Activated T-helper 1 cell treated with Interleukin-2 at 50 U/mL for 16 hours (primary cell): ENCODE results near the gene PGA3.
"Not testable (repeated sequence)": the region's sequence is repeated elsewhere in the genome, so short reads cannot be mapped to it uniquely, and the experiment has no call there.

ENCODE experiments used
- DNase-seq: peaks from one replicate; pipeline ENCODE4 v3.0.0-alpha.2; 2020; ENCODE audit warnings: low read depth

Gene PGA3

DNA sequence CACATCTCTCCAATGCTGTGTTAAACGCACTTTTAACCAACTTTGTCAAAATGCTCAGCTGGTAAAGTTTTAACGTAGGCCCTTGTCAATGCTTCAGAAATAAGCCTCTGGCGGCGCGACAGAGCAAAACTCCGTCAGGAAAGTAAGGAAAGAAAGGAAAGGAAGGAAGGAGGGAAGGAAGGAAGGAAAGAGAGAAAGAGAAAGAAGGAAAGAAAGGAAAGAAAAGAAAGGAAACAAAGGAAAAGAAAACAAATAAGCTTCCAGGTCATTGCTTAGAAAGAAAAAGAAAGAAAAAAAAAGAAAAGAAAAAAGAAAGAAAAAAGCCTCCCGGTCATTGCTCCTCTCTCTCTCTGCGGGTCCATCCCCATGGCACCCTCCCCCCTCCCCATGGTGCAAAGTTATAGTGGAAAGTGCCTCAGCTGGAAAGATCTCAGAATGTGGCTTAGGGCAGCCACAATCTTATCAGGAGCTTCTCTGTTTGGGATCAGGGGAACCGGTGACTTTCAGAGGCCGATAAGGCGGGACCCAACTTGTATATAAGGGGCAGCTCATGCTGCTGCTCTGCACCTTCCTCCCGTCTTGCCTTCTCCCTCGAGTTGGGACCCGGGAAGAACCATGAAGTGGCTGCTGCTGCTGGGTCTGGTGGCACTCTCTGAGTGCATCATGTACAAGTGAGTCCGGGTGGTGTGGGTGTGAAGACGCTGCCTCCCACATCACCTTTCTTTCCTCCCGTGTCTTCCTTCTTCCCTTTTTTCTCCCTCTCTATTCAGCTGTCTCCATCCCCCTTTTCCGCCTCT, at the start of gene PGA3:
Gene PGA3, plus strand, starts transcription at position 566 of the 797 bp plus-strand sequence. Its CDS starts 50 bp downstream, at position 616.
- DNase-seq = not testable (repeated sequence)

DNA sequence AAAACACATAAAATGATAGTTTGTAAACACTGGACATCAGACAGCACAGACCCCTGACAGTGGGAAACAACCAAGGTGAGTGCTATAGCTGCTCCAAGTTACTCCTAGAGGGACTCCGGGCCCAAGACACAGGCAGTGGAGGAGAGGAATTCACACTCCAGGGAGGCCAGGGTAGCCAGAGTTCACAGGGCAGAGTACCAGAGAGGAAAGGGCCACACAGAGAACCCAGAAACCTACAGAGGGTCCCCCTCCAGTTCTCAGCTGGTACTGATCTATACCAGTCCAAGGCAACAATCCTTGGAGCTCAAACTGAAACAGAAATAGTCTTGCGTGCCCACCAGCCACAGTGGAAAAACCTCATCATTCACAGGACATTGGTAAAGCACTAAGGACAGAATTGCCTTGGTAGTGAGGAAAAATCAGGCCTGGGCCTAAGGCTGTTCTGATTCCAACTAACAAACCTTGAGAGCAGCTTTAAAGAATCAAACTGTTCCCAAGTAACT, 49.7 kb upstream of the PGA3 start:
- DNase-seq = no peak

DNA sequence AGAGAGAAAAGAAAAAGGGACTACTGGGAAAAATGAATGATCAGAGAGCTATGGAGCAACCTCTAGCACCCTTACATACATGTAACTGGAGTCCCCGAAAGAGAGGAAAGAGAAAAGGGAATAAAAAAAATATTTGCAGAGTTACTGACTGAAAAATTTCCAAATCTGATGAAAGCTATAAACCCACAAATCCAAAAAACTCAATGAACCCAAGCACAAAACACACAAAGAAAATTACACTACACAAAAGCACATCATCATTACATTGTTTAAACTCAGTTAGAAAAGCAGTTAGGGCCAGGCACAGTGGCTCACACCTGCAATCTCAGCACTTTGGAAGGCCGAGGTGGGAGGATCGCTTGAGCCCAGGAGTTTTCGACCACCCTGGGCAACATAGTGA, 48.8 kb upstream of the PGA3 start:
- DNase-seq = no peak

DNA sequence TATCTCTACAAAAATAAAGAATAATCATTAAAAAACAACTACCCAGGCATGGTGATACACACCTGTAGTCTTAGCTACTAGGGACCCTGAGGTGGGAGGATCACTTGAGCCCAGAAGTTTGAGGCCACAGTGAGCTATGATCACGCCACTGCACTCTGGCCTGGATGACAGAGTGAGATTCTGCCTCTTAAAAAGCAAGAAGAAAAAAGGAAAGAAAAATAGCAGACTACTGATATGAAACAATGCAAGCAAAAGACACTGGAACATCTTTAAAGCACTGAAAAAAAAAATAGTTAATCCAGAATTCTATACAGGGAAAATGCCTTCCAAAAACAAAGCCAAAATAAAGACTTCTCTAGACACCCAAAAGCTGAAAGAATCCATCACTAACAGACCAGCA, 48.0 kb upstream of the PGA3 start:
- DNase-seq = no peak

DNA sequence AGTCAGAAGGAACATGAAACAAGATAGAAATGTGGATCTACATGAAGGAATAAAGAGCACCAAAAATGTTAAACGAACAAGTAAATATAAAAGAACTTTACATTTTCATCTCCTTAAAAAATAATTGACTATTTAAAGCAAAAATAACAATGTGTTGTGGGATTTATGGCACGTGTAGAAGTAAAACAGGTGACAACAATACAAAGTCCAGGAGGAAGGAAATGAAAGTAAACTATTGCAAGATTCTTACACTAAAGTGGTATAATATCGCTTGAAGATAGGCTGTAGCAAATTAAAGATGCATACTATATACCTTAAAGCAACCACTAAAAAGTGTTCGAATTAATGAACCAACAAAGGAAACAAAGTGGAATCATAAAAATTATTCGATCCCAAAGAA, 47.6 kb upstream of the PGA3 start:
- DNase-seq = no peak

DNA sequence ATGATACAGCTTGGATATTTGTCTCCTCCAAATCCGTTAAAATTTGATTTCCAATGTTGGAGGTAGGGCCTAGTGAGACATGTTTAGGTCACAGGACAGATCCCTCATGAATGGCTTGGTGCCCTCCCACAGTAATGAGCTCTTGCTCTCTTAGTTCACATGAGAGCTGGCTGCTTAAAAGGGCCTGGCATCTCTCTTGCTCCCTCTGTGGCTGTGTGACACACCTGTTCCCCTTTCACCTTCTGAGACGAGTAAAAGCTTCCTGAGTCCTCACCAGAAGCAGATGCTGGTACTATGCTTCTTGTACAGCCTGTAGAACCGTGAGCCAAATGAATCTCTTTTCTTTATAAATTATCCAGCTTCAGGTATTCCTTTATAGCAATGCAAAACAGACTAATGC, 45.6 kb upstream of the PGA3 start:
- DNase-seq = no peak

DNA sequence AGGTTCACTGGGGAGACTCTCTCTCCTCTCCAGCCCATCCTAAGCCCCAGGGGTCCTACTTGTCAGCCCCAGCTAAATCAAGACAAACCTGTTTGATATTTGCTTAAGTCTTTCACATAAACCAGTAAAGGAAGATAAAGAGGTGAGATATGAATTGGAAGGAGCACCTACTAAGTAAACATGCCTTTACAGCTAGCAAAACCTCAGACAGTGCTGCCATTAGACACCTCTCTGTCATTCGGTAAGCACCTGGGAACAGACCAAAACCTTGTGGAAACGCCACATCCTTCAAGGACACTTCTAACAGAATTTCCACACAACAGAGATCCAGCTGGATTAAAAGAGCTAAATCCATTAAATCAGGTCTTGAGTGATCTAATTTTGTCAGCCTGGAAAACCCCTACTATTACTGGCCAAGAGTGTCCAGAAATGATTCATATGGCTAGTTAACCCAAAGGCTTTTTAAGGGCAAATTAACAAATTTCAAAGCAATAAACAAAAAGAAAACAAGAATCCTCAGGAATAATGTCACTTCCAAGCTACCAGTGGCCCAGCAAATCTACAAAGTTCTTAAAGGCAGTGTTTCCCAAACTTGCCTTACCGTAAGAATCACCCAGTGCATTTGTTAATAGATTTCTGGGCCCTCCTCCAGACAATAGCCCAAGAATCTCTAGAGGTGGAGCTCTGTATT, 44.5 kb upstream of the PGA3 start:
- DNase-seq = no peak

DNA sequence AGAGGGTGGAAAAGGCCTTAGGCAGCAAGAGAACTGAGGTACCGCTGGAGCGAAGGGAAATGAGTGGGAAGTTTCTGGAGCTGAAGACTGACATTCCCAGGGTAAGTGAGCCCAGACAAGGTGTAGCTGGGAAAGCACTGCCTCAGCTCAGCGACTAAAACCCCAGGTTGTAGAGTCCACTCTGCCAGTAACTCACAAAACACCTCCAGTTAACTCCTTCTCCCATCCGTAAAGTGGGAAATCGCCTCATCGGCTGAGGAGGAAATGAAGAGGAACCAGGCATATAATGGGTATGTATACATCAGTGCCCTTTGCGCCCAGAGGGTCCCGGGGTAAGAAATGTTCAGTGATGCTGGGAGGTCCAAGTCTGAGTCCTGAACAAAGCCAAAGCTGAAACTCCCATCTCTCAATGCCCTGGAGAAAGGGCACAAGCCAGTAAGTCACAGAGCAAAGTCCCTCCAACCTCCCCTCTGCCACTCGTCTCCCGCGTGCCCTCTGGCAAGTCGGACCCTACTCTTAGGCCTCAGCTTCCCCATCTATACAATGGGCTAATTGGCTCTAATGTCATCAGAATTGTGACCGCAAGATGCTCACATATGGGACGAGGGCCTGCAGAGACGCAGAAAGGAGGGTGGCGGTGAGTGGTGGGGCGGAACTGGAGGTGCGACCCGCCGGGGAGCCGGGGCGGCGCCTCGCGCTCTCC, 42.7 kb upstream of the PGA3 start:
- DNase-seq = no peak

DNA sequence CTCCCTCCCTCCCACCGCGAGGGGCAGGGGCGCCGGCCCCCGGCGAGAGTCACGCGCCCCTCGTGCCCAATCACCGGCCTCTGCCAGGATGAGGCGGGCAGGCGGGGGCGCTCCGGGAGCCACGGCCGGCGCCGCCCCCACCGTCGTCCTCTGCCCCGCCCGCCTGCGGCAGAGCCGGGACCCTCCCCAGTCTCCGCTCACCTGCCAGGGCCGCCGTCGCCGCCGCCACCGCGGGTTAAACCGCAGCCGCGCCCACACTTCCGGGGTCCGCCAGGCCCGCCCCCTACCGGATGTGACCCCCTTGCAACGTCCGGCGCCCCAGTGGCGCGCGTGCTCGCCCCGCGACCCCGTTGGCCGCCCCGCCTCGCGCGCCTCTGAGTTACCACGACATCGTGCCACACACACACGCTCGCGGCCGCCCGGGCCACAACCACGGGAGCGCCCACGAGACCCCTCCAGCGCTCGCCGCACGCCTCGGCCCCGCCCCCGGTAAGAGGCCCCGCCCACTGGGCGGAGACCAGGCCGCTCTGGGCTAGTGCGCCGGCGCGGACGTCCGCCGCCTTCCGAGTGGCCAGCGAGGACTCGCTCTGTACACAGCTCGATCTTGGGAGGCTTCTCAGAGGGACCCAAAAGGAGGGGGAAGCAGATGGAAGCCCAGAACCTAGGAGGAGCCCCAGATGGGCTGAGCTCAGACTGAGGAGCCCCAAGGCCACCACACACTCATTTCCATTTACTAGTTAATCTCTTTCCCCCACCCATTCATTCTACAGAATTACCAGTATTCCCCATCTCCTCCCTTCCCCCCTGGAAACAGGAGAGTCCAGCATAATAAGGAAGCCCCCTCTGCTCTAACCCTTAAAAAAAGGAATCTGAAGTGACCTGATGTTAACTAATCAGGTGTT, 41.9 kb upstream of the PGA3 start, which contains the start of gene VPS37C:
Gene VPS37C, minus strand, starts transcription at position 237 of the 902 bp plus-strand sequence. CDS start 22,597 bp downstream, outside the sequence.
- peak; percentile 83 for DNase-seq

DNA sequence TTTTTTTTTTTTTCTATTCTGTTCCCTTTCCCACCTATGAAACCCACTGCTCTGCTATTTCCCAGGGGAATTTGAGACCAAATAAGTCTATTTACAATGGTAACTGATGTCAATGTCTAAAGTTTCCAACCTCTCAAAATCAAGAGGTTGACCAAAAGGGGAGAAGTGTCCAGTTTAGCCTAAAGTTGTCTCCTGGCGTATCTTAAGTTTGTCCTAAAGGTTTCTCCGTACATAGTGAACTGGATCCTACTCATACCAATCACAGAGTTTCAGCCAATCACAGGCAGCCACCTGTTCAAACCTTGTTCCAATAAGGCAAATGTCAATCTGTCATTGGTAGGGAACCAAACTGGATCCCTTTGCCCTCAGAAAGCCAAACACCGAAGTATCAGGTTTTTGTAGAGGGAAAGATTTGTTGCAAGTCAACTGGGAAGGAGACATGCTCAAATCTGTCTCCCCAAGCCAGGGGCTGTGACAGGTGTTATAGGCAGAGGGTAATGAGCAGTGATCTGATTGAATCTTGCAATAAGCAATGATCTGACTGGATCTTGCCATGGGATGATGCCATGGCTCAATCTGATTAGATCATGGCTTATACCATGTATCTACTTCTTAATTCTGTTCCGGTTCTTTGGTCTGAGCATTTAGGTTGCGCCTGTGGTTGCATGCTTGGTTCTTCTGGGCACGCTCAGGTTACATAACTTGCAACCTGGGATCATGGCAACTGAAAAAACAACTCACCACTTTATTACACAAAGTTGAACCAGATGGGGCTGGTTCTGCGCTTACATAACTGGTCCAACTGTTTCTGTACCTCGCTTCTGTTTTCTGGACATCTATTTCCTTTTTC, 41.0 kb upstream of the PGA3 start:
- DNase-seq = no peak

DNA sequence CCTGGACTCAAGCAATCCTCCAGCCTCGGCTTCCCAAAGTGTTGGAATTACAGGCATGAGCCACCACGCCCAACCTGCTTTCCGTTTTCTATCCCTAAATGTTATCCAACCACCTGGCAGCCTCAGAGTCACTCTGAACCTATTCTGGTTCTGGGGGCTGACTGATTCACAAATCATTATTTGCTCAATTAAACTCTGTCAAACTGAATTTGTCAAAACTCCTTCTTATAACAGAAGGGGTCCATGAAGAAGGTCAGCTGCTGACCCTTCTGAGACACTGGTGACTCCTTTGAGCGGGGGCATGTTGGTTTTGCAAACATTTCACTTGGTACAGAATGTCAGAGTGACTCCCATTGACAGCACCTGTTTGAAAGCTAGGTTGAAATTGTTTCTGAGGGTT, 40.3 kb upstream of the PGA3 start:
- no peak for DNase-seq

DNA sequence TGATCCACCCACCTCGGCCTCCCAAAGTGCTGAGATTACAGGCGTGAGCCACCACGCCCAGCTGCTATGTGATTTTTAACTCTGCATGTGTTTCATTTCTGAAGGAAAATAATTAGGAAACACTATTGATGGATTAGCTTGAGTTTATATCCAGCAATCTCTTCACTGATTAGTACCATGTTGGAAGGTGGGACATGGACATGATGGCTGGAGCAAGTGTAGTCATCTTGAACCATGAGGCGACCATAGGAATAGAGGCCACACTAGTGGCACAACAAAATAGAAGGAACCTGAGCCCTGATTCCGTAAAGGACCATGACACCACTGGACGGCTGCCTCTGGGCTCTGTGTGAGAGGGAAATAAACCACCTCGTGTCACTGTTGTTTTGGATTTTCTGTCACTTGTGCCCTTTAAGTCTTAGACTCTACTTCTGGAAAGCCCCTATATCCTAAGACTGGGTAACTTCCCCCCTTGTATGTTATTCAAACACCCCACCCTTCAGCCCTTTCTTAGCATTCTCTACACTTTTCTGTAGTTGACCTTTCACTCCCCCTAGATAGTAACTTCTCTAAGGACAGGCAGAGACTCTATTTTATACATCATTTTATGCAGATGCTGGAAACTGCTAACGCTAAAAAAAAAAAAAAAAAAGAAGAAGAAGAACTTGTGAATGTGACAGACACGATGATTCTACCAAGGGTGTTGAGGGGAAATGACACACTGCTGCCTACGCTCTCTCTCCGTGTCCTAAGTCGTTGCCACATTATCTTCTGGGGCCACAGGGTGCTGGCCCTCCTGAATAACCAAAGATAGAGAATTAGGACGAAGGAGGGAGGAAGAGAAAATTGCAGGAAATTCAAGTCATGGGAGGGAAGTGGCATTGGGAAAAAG, 39.4 kb upstream of the PGA3 start:
- DNase-seq = no peak

DNA sequence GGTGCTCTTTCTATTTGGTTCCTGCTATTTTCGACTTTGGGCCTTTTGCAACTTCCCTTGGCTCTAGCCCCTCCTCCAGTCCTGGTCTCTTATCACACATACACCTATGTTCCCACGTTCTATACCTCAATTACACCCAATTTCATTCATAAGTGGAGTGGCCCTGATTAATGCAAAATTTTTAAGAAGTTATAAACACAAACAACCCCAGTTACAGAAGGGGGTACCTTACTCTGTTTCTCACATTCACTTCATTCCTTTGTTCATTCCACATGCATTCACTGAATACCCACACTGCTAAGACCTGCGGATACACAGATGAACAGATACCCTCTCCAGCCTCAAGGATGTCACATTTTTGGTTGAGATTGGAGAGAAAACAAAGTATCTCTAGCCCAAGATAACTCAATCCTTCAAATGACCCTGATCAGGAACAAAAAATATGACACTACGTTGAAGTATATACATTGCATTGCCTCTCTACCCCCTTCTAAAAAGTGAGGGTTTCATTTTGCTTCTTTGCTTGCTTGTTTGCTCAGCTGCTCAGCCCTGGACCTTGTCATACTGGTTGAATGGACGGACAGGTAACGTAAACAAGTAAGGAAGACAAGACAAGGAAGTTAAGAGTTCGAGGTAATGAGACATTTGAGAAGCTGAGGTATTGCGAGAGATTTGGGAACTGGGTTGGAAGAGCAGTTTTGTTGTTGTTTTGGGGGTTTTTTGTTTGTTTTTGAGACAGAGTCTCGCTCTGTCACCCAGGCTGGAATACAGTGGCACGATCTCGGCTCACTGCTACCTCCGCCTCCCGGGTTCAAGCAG, 38.5 kb upstream of the PGA3 start:
- no peak for DNase-seq

DNA sequence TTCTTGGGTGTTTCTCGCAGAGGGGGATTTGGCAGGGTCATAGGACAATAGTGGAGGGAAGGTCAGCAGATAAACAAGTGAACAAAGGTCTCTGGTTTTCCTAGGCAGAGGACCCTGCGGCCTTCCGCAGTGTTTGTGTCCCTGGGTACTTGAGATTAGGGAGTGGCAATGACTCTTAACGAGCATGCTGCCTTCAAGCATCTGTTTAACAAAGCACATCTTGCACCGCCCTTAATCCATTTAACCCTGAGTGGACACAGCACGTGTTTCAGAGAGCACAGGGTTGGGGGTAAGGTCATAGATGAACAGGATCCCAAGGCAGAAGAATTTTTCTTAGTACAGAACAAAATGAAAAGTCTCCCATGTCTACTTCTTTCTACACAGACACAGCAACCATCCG, 37.5 kb upstream of the PGA3 start:
- DNase-seq = not testable (repeated sequence)

DNA sequence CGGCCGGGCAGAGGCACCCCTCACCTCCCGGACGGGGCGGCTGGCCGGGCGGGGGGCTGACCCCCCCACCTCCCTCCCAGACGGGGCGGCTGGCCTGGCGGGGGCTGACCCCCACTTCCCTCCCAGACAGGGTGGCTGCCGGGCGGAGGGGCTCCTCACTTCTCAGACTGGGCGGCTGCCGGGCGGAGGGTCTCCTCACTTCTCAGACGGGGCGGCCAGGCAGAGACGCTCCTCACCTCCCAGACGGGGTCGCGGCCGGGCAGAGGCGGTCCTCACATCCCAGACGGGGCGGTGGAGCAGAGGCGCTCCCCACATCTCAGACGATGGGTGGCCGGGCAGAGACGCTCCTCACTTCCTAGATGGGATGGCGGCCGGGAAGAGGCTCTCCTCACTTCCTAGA, 37.0 kb upstream of the PGA3 start:
- not testable (repeated sequence) for DNase-seq

DNA sequence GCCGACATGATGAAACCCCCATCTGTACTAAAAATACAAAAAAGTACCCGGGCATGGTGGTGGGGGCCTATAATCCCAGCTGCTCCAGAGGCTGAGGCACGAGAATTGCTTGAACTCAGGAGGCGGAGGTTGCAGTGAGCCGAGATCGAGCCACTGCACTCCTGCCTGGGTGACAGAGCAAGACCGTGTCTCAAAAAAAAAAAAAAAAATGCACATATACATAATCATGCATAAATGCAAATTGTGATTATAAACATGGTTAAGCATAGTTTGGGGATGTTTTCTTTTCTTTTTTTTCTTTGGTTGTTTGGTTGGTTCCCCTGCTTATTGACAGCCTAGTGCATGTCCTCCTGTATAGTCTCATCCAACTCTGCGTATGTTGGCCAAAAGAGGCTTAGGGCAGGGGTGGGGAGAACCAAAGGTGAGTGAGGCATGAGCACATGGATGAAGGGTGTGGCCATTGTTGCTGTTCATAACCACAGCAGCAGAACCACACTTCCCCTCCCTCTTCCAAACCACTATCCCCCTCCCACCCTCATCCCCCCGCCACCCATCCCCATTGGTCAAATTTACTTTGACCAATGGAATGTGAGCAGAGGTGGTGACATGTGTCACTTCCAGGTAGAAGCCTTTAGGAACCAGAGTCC, 35.1 kb upstream of the PGA3 start:
- DNase-seq = no peak

DNA sequence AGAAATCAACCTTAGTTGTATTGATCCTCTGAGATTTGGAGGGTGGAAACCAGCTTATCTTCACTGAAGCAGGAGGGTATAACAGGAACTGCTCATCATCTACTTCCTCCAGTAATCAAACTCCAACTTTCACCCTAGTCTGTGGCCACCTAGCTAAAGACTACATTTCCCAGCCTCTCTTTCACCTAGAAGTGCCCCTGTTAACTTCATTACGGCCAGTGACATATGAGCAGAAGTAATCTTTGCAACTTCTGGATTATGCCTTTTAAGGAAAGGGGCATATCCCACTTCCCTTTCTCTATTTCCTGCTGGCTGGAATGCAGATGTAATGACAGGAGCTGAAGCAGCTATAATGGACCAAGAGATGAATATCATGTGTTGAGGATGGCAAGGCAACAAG, 34.5 kb upstream of the PGA3 start:
- DNase-seq = no peak

DNA sequence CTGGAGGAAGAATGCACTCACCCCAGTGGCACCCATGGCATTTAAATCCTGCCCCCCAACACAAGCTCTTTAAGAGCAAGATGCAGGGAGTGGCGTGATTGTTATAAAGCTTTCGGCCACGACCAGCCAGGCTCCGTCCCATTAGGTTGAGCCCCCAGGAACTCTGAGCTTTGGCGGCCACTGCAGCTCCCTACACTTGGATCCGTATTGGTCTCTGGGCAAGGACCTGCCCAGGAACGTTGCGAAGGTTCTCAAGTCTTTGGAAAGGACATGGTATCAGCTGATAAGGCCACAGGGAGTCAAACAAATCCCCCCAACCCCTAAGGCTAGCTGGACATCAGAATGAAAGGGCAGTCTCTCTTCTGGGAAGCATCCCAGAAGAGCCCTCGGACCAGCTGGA, 32.7 kb upstream of the PGA3 start:
- no peak for DNase-seq
